NCI-H69 (cell line): Measurements from ENCODE around the gene TLK1.

ENCODE experiments used
- DNase-seq: peaks from one replicate; lab custom pipeline; 2025; lab: John Stamatoyannopoulos, UW

Gene TLK1

GRCh38 chr2:170966648-170967396 lies 193.9 kb downstream of the TLK1 start:
- DNase-seq: no peak

- DNase-seq: no peak
Observed at GRCh38 chr2:170965446-170966225, 195.1 kb downstream of the TLK1 start.

GRCh38 chr2:170963386-170963785 lies 197.3 kb downstream of the TLK1 start:
- DNase-seq: no peak

GRCh38 chr2:170953941-170954340 lies 206.8 kb downstream of the TLK1 start:
- no peak for DNase-seq

GRCh38 chr2:170950221-170950761 lies 210.4 kb downstream of the TLK1 start:
- no peak for DNase-seq

GRCh38 chr2:170949415-170949814 lies 211.3 kb downstream of the TLK1 start:
- DNase-seq: no peak

- no peak for DNase-seq
Observed at GRCh38 chr2:170944545-170944944, 216.1 kb downstream of the TLK1 start.

GRCh38 chr2:170943596-170943995 lies 217.1 kb downstream of the TLK1 start:
- DNase-seq: no peak

- no peak for DNase-seq
Observed at GRCh38 chr2:170943041-170943440, 217.7 kb downstream of the TLK1 start.

GRCh38 chr2:170942615-170943014 lies 218.1 kb downstream of the TLK1 start:
- DNase-seq: no peak
